ENCODE results near the gene PCDHGA1. TPM values are rescaled to one million over a fixed set of nuclear protein-coding genes. Genes with fewer than 3 reads are reported as not detected.
A peak's percentile ranks its signal among the peaks of the same experiment; 100 is the strongest.

The PCDHGA1 gene
- total RNA-seq, 1 experiment from 2014 or later: 2.2 TPM

DNA sequence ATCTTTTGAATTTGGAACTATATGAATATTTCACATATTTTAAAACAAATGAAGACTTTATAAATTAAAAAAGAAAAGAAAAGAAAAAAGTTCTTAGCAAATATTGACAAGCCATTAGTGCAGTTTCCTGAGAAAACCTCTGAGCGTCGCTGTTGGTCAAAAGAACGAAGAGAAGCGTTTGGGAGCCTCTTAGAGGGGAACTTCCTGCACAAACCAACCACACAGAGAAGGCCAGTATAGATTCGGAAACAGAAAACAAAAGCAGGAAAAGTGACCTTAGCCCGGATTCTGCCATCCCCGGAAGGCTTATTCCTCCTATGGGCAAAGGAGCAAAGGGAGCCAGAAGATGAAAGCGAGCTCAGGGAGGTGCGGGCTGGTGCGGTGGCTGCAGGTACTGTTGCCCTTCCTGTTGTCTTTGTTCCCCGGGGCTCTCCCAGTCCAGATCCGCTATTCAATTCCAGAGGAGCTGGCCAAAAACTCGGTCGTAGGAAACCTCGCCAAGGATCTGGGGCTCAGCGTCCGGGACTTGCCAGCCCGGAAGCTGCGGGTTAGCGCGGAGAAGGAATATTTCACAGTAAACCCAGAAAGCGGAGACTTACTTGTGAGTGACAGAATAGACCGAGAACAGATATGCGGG lies 29.6 kb downstream of the PCDHGA1 start, which contains the start of gene PCDHGB2:
Gene PCDHGB2 (plus strand): TSS at position 205 of the 637 bp plus-strand sequence. CDS start 142 bp downstream, at position 347.
- POLR2A ChIA-PET (ENCODE audit: low non-redundant PET): no interaction called here
- H3K27me3 ChIP-seq (replicated peaks; ENCODE audit: insufficient read depth, low read depth, low read length, poor library complexity): no peaks in the 10 kb centered on the region
- H3K4me3 ChIP-seq (ENCODE audit: low read depth, low read length, poor library complexity, severe bottlenecking): no peak within 1 kb of the TSS
- BruUV-seq (replicated peaks): TSS peak; percentile 55
- H3K9me3 ChIP-seq (ENCODE audit: low read depth, low read length, poor library complexity, severe bottlenecking): peaks cover 47% of the 10 kb centered on the region
- TF ChIP-seq EZH2 (IDR thresholded peaks at IDR 0.05; ENCODE audit: borderline replicate concordance, low read depth, low read length, poor library complexity, severe bottlenecking): no peak
- TF ChIP-seq, protein P1, sequence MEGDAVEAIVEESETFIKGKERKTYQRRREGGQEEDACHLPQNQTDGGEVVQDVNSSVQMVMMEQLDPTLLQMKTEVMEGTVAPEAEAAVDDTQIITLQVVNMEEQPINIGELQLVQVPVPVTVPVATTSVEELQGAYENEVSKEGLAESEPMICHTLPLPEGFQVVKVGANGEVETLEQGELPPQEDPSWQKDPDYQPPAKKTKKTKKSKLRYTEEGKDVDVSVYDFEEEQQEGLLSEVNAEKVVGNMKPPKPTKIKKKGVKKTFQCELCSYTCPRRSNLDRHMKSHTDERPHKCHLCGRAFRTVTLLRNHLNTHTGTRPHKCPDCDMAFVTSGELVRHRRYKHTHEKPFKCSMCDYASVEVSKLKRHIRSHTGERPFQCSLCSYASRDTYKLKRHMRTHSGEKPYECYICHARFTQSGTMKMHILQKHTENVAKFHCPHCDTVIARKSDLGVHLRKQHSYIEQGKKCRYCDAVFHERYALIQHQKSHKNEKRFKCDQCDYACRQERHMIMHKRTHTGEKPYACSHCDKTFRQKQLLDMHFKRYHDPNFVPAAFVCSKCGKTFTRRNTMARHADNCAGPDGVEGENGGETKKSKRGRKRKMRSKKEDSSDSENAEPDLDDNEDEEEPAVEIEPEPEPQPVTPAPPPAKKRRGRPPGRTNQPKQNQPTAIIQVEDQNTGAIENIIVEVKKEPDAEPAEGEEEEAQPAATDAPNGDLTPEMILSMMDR (conservative IDR thresholded peaks at IDR 0.05; ENCODE audit: low read depth, low read length): peak; percentile 59
- intact Hi-C loops (cut with micrococcal nuclease; ENCODE audit: unreplicated experiment): no loop called here
- peak; percentile 67 for DNase-seq (ENCODE audit: low spot score)
- CTCF ChIA-PET: interaction anchor here (1.1 kb wide), 1 partner anchor 39 kb away, joined by 3 read pairs; the partner anchor contains the start of gene TAF7
- H3K27ac ChIP-seq (ENCODE audit: low read depth, low read length, poor library complexity, severe bottlenecking): no peak within 1 kb of the TSS
- no peaks in the 10 kb centered on the region for H3K4me1 ChIP-seq (ENCODE audit: insufficient read depth, low read length, poor library complexity, severe bottlenecking)
- no peaks in the 10 kb centered on the region for H3K36me3 ChIP-seq (ENCODE audit: insufficient read depth, low read length, poor library complexity, severe bottlenecking)

DNA sequence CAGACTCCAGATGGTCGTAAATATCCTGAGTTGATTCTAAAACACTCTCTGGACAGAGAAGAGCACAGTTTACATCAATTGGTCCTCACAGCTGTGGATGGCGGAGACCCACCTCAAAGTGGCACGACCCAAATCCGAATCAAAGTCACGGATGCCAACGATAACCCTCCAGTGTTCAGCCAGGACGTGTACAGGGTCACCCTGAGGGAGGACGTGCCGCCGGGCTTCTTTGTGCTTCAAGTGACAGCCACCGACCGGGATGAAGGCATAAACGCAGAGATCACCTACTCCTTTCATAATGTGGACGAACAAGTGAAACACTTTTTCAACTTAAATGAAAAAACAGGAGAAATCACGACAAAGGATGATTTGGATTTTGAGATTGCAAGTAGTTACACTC lies 30.4 kb downstream of the PCDHGA1 start:
- Histone ChIP-seq H3K27me3 (replicated peaks; ENCODE audit: insufficient read depth, low read depth, low read length, poor library complexity) (no peaks in the 10 kb centered on the region), H3K27ac (ENCODE audit: low read depth, low read length, poor library complexity, severe bottlenecking) (no peak overlapping the region), H3K9me3 (ENCODE audit: low read depth, low read length, poor library complexity, severe bottlenecking) (peaks cover 47% of the 10 kb centered on the region), H3K4me3 (ENCODE audit: low read depth, low read length, poor library complexity, severe bottlenecking) (no peak overlapping the region), H3K4me1 (ENCODE audit: insufficient read depth, low read length, poor library complexity, severe bottlenecking) (no peaks in the 10 kb centered on the region), H3K36me3 (ENCODE audit: insufficient read depth, low read length, poor library complexity, severe bottlenecking) (no peaks in the 10 kb centered on the region)
- BruUV-seq (replicated peaks): no TSS peak
- DNase-seq (ENCODE audit: low spot score): no peak
- intact Hi-C loops (cut with micrococcal nuclease; ENCODE audit: unreplicated experiment): no loop called here
- TF ChIP-seq, protein P1 (conservative IDR thresholded peaks at IDR 0.05; ENCODE audit: low read depth, low read length): no peak
- TF ChIP-seq EZH2 (IDR thresholded peaks at IDR 0.05; ENCODE audit: borderline replicate concordance, low read depth, low read length, poor library complexity, severe bottlenecking): no peak
- CTCF ChIA-PET: no interaction called here
- POLR2A ChIA-PET (ENCODE audit: low non-redundant PET): no interaction called here

DNA sequence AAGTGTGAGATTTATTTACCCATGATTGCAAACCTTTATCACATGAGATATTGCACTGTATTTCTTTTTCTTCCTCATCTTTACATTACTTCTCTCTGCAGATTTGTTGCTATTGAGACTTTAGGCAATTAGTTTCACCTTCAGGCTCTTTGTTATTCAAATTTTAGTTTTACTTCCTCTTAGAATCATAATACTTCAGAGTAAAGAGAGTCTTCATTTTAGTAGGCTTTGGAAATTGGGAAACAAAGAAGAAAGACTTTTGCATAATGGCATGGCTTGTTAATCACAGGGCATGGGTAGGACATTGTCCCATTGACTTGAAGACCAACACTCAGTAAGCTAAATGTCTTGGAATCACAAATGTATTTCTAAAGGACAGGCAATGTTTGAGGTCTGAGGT lies 32.4 kb downstream of the PCDHGA1 start:
- Histone ChIP-seq H3K4me3 (ENCODE audit: low read depth, low read length, poor library complexity, severe bottlenecking) (no peak overlapping the region), H3K4me1 (ENCODE audit: insufficient read depth, low read length, poor library complexity, severe bottlenecking) (no peaks in the 10 kb centered on the region), H3K36me3 (ENCODE audit: insufficient read depth, low read length, poor library complexity, severe bottlenecking) (no peaks in the 10 kb centered on the region), H3K27ac (ENCODE audit: low read depth, low read length, poor library complexity, severe bottlenecking) (no peak overlapping the region), H3K9me3 (ENCODE audit: low read depth, low read length, poor library complexity, severe bottlenecking) (peaks cover 53% of the 10 kb centered on the region), H3K27me3 (replicated peaks; ENCODE audit: insufficient read depth, low read depth, low read length, poor library complexity) (no peaks in the 10 kb centered on the region)
- TF ChIP-seq, protein P1 (conservative IDR thresholded peaks at IDR 0.05; ENCODE audit: low read depth, low read length): no peak
- POLR2A ChIA-PET (ENCODE audit: low non-redundant PET): no interaction called here
- intact Hi-C loops (cut with micrococcal nuclease; ENCODE audit: unreplicated experiment): no loop called here
- DNase-seq (ENCODE audit: low spot score): no peak
- CTCF ChIA-PET: no interaction called here
- no TSS peak for BruUV-seq (replicated peaks)

Measured in A673 (cell line).